Measurements from ENCODE around the gene CLSTN2.

The CLSTN2 gene

GRCh38 chr3:139987908-139988307 is 52.9 kb downstream of the CLSTN2 start:
- no peak for DNase-seq (ENCODE audit: low read depth, low spot score)
- ChIA-PET CTCF (no interaction called here), POLR2A (no interaction called here)
- H3K4me3 ChIP-seq (ENCODE audit: low read depth, low read length) = no peak overlapping the region
- TF ChIP-seq, protein P1, sequence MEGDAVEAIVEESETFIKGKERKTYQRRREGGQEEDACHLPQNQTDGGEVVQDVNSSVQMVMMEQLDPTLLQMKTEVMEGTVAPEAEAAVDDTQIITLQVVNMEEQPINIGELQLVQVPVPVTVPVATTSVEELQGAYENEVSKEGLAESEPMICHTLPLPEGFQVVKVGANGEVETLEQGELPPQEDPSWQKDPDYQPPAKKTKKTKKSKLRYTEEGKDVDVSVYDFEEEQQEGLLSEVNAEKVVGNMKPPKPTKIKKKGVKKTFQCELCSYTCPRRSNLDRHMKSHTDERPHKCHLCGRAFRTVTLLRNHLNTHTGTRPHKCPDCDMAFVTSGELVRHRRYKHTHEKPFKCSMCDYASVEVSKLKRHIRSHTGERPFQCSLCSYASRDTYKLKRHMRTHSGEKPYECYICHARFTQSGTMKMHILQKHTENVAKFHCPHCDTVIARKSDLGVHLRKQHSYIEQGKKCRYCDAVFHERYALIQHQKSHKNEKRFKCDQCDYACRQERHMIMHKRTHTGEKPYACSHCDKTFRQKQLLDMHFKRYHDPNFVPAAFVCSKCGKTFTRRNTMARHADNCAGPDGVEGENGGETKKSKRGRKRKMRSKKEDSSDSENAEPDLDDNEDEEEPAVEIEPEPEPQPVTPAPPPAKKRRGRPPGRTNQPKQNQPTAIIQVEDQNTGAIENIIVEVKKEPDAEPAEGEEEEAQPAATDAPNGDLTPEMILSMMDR (IDR thresholded peaks at IDR 0.05; ENCODE audit: insufficient read depth, low read length, missing control alignments) = no peak

- H3K4me3 ChIP-seq (ENCODE audit: low read depth, low read length) = no peak overlapping the region
- CTCF ChIA-PET = no interaction called here
- POLR2A ChIA-PET = no interaction called here
Measured at GRCh38 chr3:139988472-139989156, 53.6 kb downstream of the CLSTN2 start.

GRCh38 chr3:139994891-139995290 is 59.9 kb downstream of the CLSTN2 start:
- no peak overlapping the region for H3K4me3 ChIP-seq (ENCODE audit: low read depth, low read length)
- POLR2A ChIA-PET = no interaction called here
- TF ChIP-seq, protein P1 (IDR thresholded peaks at IDR 0.05; ENCODE audit: insufficient read depth, low read length, missing control alignments) = no peak
- DNase-seq (ENCODE audit: low read depth, low spot score) = no peak
- CTCF ChIA-PET = no interaction called here

More at GRCh38 chr3:139988472-139989156, 53.6 kb downstream of the CLSTN2 start:
- TF ChIP-seq, protein P1 (IDR thresholded peaks at IDR 0.05; ENCODE audit: insufficient read depth, low read length, missing control alignments) = no peak
- no peak for DNase-seq (ENCODE audit: low read depth, low spot score)

DNA sequence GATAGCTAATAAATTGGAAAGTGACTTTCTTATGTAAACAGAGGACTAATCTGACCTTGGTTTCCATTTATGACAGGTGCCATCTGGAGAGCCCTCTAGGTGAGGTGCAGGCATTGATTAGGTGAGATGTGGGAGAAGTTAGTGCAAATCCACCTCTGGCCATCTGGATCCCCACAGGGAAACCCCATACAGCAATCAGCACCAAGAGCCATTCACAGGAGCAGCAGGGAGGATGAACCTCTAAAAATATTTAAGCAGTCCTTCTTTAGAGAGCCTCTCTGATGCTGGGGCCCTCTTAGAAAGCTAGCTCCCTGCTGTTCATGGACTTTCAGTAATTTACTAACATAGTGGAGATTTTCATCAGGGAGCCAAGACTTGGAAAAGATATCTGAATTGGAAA is 69.3 kb downstream of the CLSTN2 start:
- TF ChIP-seq, protein P1 (IDR thresholded peaks at IDR 0.05; ENCODE audit: insufficient read depth, low read length, missing control alignments) = no peak
- POLR2A ChIA-PET = no interaction called here
- CTCF ChIA-PET = no interaction called here
- DNase-seq (ENCODE audit: low read depth, low spot score) = no peak
- no peak overlapping the region for H3K4me3 ChIP-seq (ENCODE audit: low read depth, low read length)

DNA sequence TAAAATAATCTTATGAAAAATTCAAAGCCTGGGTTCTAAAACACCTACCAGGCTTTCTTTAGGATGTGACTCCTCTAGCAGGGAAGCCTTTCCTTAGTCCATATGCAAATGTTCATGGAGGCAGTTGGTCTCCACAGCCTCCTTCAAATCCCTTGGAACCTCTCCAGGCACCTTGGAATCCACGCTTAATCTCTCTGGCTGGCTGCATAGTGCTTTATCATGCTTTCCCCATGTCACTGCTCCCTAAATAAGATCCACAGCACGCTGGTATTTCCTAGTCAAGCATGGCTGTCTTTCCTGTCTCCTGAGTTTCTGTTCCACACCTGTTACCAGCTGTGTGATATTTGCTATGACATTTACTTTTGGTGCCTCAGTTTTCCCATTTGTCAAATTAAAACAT is 71.3 kb downstream of the CLSTN2 start:
- TF ChIP-seq, protein P1 (IDR thresholded peaks at IDR 0.05; ENCODE audit: insufficient read depth, low read length, missing control alignments) = no peak
- POLR2A ChIA-PET = no interaction called here

GRCh38 chr3:140007081-140007480 is 72.1 kb downstream of the CLSTN2 start:
- no peak overlapping the region for H3K4me3 ChIP-seq (ENCODE audit: low read depth, low read length)
- ChIA-PET POLR2A (no interaction called here), CTCF (no interaction called here)
- TF ChIP-seq, protein P1 (IDR thresholded peaks at IDR 0.05; ENCODE audit: insufficient read depth, low read length, missing control alignments) = no peak
- DNase-seq (ENCODE audit: low read depth, low spot score) = no peak

More for the DNA sequence above, 71.3 kb downstream of the CLSTN2 start:
- CTCF ChIA-PET = no interaction called here
- DNase-seq (ENCODE audit: low read depth, low spot score) = no peak
- no peak overlapping the region for H3K4me3 ChIP-seq (ENCODE audit: low read depth, low read length)

Measured in AG04449 (cell line).